Endothelial cell of umbilical vein (primary cell): Measurements from ENCODE around the gene CDRT15.

ENCODE experiments used
- EZH2 ChIP-seq: IDR thresholded peaks from 2 replicates; pipeline ENCODE4 v1.6.1; 2012; ENCODE audit warnings: borderline replicate concordance, low read depth, mild to moderate bottlenecking, moderate library complexity, low read length, inconsistent platforms; ENCODE audit not compliant: severe bottlenecking
- JUN ChIP-seq: IDR thresholded peaks from 2 replicates; pipeline ENCODE4 v1.6.1; 2011; ENCODE audit warnings: borderline replicate concordance, low read depth; ENCODE audit not compliant: insufficient read length, insufficient read depth
- POLR2A ChIP-seq: IDR thresholded peaks from 2 replicates; pipeline ENCODE4 v1.6.1; 2012; ENCODE audit warnings: low read depth, mild to moderate bottlenecking, control low read depth, low read length
- TF ChIP-seq, protein P1 (sequence below): IDR thresholded peaks from 2 replicates; pipeline ENCODE4 v1.6.1; 2011; ENCODE audit not compliant: insufficient read depth, insufficient read length
- TF ChIP-seq, protein P2 (sequence below), 2 donors: IDR thresholded peaks; 1 replicate in 1 of 2; 2 replicates in 1 of 2; pipeline ENCODE4 v1.5.1; 2011; ENCODE audit warnings: low read length in 2 of 2, mild to moderate bottlenecking in 2 of 2, moderate library complexity in 2 of 2, control low read depth in 1 of 2, inconsistent platforms in 1 of 2, low read depth in 1 of 2; ENCODE audit not compliant: insufficient read depth in 1 of 2; ENCODE audit errors: extremely low read depth in 1 of 2

- TF ChIP-seq POLR2A: no peak
- TF ChIP-seq, protein P1, sequence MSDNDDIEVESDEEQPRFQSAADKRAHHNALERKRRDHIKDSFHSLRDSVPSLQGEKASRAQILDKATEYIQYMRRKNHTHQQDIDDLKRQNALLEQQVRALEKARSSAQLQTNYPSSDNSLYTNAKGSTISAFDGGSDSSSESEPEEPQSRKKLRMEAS: no peak
- no peak for TF ChIP-seq EZH2
- TF ChIP-seq, protein P2, sequence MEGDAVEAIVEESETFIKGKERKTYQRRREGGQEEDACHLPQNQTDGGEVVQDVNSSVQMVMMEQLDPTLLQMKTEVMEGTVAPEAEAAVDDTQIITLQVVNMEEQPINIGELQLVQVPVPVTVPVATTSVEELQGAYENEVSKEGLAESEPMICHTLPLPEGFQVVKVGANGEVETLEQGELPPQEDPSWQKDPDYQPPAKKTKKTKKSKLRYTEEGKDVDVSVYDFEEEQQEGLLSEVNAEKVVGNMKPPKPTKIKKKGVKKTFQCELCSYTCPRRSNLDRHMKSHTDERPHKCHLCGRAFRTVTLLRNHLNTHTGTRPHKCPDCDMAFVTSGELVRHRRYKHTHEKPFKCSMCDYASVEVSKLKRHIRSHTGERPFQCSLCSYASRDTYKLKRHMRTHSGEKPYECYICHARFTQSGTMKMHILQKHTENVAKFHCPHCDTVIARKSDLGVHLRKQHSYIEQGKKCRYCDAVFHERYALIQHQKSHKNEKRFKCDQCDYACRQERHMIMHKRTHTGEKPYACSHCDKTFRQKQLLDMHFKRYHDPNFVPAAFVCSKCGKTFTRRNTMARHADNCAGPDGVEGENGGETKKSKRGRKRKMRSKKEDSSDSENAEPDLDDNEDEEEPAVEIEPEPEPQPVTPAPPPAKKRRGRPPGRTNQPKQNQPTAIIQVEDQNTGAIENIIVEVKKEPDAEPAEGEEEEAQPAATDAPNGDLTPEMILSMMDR (IDR thresholded peaks at IDR 0.05; ENCODE audit: extremely low read depth in 1 of 2, insufficient read depth in 1 of 2, low read depth in 1 of 2, low read length in 2 of 2): no peak
- TF ChIP-seq JUN: no peak
Measured at GRCh38 chr17:14228903-14229302, 7.8 kb downstream of the CDRT15 start.
